SK-N-SH (cell line): ENCODE measurements around the gene MUC2.

Experiments used
- CHD2 ChIP-seq: fragments of 150-350 bp; IDR thresholded peaks from 2 replicates; pipeline ENCODE4 v1.6.1; 2018; ENCODE audit warnings: low read length; ENCODE audit not compliant: partially characterized antibody
- CTCF ChIP-seq: fragments of 200-600 bp; sonication (generic); IDR thresholded peaks from 2 replicates; pipeline ENCODE4 v1.6.1; 2017; ENCODE audit warnings: antibody characterized with exemption, mild to moderate bottlenecking, moderate library complexity
- EP300 ChIP-seq, 2 experiments: IDR thresholded peaks; 2 replicates each; pipeline versions ENCODE4 v1.4.0 to v1.6.1; 2012; ENCODE audit warnings: borderline replicate concordance in 1 of 2, low read depth in 1 of 2, low read length in 1 of 2
- FOXM1 ChIP-seq: IDR thresholded peaks from 2 replicates; pipeline ENCODE4 v1.4.0; 2012; ENCODE audit warnings: low read depth, mild to moderate bottlenecking
- SIN3A ChIP-seq: IDR thresholded peaks from 2 replicates; pipeline ENCODE4 v1.6.1; 2012; ENCODE audit warnings: low read depth, mild to moderate bottlenecking, low read length, moderate library complexity, borderline replicate concordance
- TAF1 ChIP-seq: IDR thresholded peaks from 2 replicates; pipeline ENCODE4 v1.6.1; 2012; ENCODE audit warnings: low read depth, mild to moderate bottlenecking, low read length, moderate library complexity, borderline replicate concordance

DNA sequence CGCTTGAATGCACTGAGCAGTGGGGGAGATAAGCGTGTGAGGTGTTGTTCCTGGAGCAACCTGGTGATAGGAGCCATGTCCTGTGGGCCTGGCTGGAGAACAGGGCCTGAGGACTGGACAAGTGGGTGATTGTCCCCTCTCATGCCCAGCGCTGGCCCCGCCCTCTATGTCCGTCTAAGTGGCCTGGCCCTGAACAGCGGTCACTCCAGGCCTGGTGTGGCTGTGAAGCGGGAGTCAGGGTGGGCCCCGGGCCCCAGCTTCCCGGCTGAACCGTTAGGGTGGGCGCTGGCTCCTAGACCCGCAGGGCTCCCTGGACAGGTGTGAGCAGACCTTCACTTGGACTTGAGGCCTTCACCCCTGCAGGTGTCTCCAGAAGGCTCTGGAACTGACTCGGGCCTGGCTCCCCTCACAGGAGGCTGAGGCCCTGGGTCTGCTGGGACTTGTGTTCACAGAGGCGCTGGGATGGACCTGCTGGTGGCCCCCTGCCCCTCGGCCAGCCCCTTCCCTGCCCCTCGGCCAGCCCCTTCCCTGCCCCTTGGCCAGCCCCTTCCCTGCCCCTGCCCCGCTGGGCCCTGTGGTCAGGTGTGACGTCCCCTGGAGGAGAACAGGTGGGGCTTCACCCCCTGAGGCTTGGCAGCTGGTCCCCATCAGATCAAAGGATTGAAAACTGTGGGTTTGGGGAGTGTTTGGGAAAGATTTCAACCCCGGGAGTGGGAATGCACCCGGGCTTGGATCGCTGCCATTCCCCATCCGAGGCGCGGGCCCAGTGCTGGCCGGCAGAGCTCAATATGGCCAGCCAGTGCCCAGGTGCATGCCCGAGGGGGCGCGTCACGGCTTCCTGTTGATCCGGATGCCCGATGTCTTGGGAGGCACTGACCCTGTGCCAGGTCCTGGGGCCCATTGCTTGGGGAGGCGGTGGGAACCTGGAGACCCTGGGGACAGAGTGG, 34.9 kb upstream of the MUC2 start:
- TF ChIP-seq EP300 (IDR thresholded peaks at IDR 0.05; ENCODE audit: borderline replicate concordance in 1 of 2, low read depth in 1 of 2, low read length in 1 of 2), result no peak
- no peak for TF ChIP-seq TAF1
- TF ChIP-seq FOXM1, result no peak
- TF ChIP-seq SIN3A, result no peak
- TF ChIP-seq CTCF, result no peak
- no peak for TF ChIP-seq CHD2
